CD14-positive monocyte (primary cell): ENCODE results near the gene VCPKMT. TPM values are rescaled to one million over a fixed set of nuclear protein-coding genes. Genes with fewer than 3 reads are reported as not detected.
A peak's percentile ranks its signal among the peaks of the same experiment; 100 is the strongest.

Experiments
- DNase-seq, 3 donors: peaks; one replicate each; pipeline ENCODE4 v3.0.0-alpha.2; 2011 to 2022
- H2AFZ ChIP-seq: 2 replicates; pipeline ENCODE4 v1.6.0; 2012; ENCODE audit warnings: mild to moderate bottlenecking, low read depth, low read length, inconsistent platforms; ENCODE audit not compliant: insufficient read depth, poor library complexity, severe bottlenecking
- H3K27ac ChIP-seq, 2 donors: 1 replicate in 1 of 2; 2 replicates in 1 of 2; pipeline ENCODE4 v1.5.1; 2012 to 2013; ENCODE audit warnings: low read length in 2 of 2, control low read depth in 1 of 2, inconsistent platforms in 1 of 2, low read depth in 1 of 2, mild to moderate bottlenecking in 1 of 2
- H3K27me3 ChIP-seq, 2 donors: one replicate each; pipeline versions ENCODE4 v1.6.0 to v1.6.1; 2011 to 2013; ENCODE audit warnings: low read length in 2 of 2; ENCODE audit not compliant: control insufficient read depth in 2 of 2, insufficient read depth in 2 of 2
- H3K36me3 ChIP-seq, 2 donors: replicated peaks in 1 of 2; 1 replicate in 1 of 2; 2 replicates in 1 of 2; pipeline versions ENCODE4 v1.5.1 to v1.6.1; 2012 to 2013; ENCODE audit warnings: low read length in 2 of 2, control low read depth in 1 of 2, inconsistent platforms in 1 of 2, mild to moderate bottlenecking in 1 of 2; ENCODE audit not compliant: insufficient read depth in 2 of 2, control insufficient read depth in 1 of 2
- H3K4me1 ChIP-seq, 2 donors: 1 replicate in 1 of 2; 2 replicates in 1 of 2; pipeline versions ENCODE4 v1.5.1 to v1.6.1; 2012 to 2013; ENCODE audit warnings: low read length in 2 of 2, control low read depth in 1 of 2, inconsistent platforms in 1 of 2, mild to moderate bottlenecking in 1 of 2, moderate library complexity in 1 of 2; ENCODE audit not compliant: insufficient read depth in 2 of 2, control insufficient read depth in 1 of 2
- H3K4me2 ChIP-seq: replicated peaks from 2 replicates; pipeline ENCODE3; 2012; ENCODE audit warnings: low read length, moderate library complexity, mild to moderate bottlenecking; ENCODE audit not compliant: poor library complexity, severe bottlenecking; ENCODE audit errors: extremely low read depth
- H3K4me3 ChIP-seq, 3 experiments: fragments of 200-600 bp in 1 of 3; sonication (generic) in 1 of 3; replicated peaks in 1 of 3; 1 replicate in 2 of 3; 2 replicates in 1 of 3; pipeline ENCODE4 v1.5.1; 2011 to 2013; ENCODE audit warnings: low read length in 3 of 3, mild to moderate bottlenecking in 3 of 3, control low read depth in 2 of 3, low read depth in 2 of 3, inconsistent platforms in 1 of 3, moderate library complexity in 1 of 3
- H3K79me2 ChIP-seq: 2 replicates; pipeline ENCODE4 v1.6.0; 2012; ENCODE audit warnings: mild to moderate bottlenecking, control low read depth, inconsistent platforms, low read length, moderate library complexity; ENCODE audit not compliant: insufficient read depth
- H3K9ac ChIP-seq: 2 replicates; pipeline ENCODE4 v1.6.0; 2017; ENCODE audit warnings: low read length, mild to moderate bottlenecking; ENCODE audit not compliant: insufficient read depth, poor library complexity, severe bottlenecking
- H3K9me3 ChIP-seq, 2 donors: replicated peaks in 1 of 2; 1 replicate in 1 of 2; 2 replicates in 1 of 2; pipeline versions ENCODE4 v1.5.1 to v1.6.1; 2012 to 2013; ENCODE audit warnings: low read length in 2 of 2, control low read depth in 1 of 2; ENCODE audit not compliant: control insufficient read depth in 1 of 2, insufficient read depth in 1 of 2
- H4K20me1 ChIP-seq: 2 replicates; pipeline ENCODE4 v1.6.0; 2012; ENCODE audit warnings: mild to moderate bottlenecking, low read length, control low read depth, moderate library complexity; ENCODE audit not compliant: insufficient read depth
- H3K27ac Mint-ChIP-seq, 7 donors: one replicate each; pipeline ENCODE4 v1.8.0; 2020; ENCODE audit warnings: mild to moderate bottlenecking in 7 of 7, mixed read lengths in 7 of 7, moderate library complexity in 6 of 7, inconsistent platforms in 2 of 7
- H3K27me3 Mint-ChIP-seq, 3 donors: one replicate each; pipeline ENCODE4 v1.8.0; 2021 to 2022; ENCODE audit warnings: low read depth in 3 of 3, mild to moderate bottlenecking in 3 of 3, mixed read lengths in 3 of 3, moderate library complexity in 3 of 3, inconsistent platforms in 1 of 3
- H3K36me3 Mint-ChIP-seq, 2 donors: one replicate each; pipeline ENCODE4 v1.8.0; 2020; ENCODE audit warnings: mixed read lengths in 2 of 2, inconsistent platforms in 1 of 2, mild to moderate bottlenecking in 1 of 2
- H3K4me1 Mint-ChIP-seq: one replicate; pipeline ENCODE4 v1.8.0; 2020; ENCODE audit warnings: mild to moderate bottlenecking, mixed read lengths
- H3K4me3 Mint-ChIP-seq, 2 donors: one replicate each; pipeline ENCODE4 v1.8.0; 2020; ENCODE audit warnings: mild to moderate bottlenecking in 2 of 2, mixed read lengths in 2 of 2, moderate library complexity in 1 of 2
- H3K9me3 Mint-ChIP-seq, 7 donors: one replicate each; pipeline ENCODE4 v1.8.0; 2020 to 2022; ENCODE audit warnings: mixed read lengths in 7 of 7, mild to moderate bottlenecking in 6 of 7, moderate library complexity in 6 of 7, inconsistent platforms in 2 of 7
- CTCF ChIP-seq: fragments of 200-600 bp; IDR thresholded peaks from one replicate; pipeline ENCODE4 v1.8.0; 2022; ENCODE audit warnings: antibody characterized with exemption, mild to moderate bottlenecking
- WGBS: methylation state at CpG from one replicate; pipeline ENCODE4 v1.1.5; 2013; ENCODE audit warnings: missing lambda C conversion rate; ENCODE audit not compliant: insufficient coverage; 5-methylcytosine and 5-hydroxymethylcytosine counted together
- intact Hi-C, 2 donors: fragments of 100-400 bp; cut with micrococcal nuclease; formaldehyde crosslinking; loops; one replicate each; pipeline versions ENCODE4 v1.15.0 to v1.15.1; 2023
- polyA plus RNA-seq, 3 donors: library from polyadenylated mRNA; depleted of rRNA in 1 of 3; unstranded in 2 of 3; stranded (reverse) in 1 of 3; fragments of 300-500 nt in 2 of 3; fragments of >200 nt in 1 of 3; fragmentation: Illumina TruSeq in 2 of 3; gene quantifications; 1 replicate in 2 of 3; 2 replicates in 1 of 3; pipeline ENCODE4 v1.2.3, GENCODE V29; 2012 to 2021

VCPKMT gene
- polyA plus RNA-seq, 3 donors = 3.4 to 14.2 (median 3.5) TPM

GRCh38 chr14:50067723-50068495 is 48.5 kb downstream of the VCPKMT start:
- H3K79me2 ChIP-seq = no peaks in the 10 kb centered on the region
- no peak overlapping the region for H3K4me3 Mint-ChIP-seq
- H3K36me3 ChIP-seq = no peaks in the 10 kb centered on the region
- no peak overlapping the region for H3K27ac ChIP-seq
- intact Hi-C loops = no loop called here
- no peaks in the 10 kb centered on the region for H4K20me1 ChIP-seq
- H3K27me3 Mint-ChIP-seq = peaks cover 0 to under 1% (median 0%) of the 10 kb centered on the region in 3 donors
- no peak for DNase-seq
- peaks cover 0 to 2% of the 10 kb centered on the region in 2 donors for H3K36me3 Mint-ChIP-seq
- H3K9me3 ChIP-seq = no peaks in the 10 kb centered on the region
- WGBS = 100% methylated on average over 1 of the region's 8 CpGs
- no peak overlapping the region for H3K9ac ChIP-seq
- no peak overlapping the region for H2AFZ ChIP-seq
- H3K4me1 Mint-ChIP-seq = peaks cover 44% of the 10 kb centered on the region
- H3K4me1 ChIP-seq = peaks cover 35 to 46% of the 10 kb centered on the region in 2 donors
- no peaks in the 10 kb centered on the region for H3K9me3 Mint-ChIP-seq
- TF ChIP-seq CTCF = no peak
- H3K27me3 ChIP-seq = no peaks in the 10 kb centered on the region
- H3K4me2 ChIP-seq = no peak overlapping the region
- peak overlapping the region in 4 of 7 donors; percentile 3 to 42 (median 31) for H3K27ac Mint-ChIP-seq
- H3K4me3 ChIP-seq = no peak overlapping the region

- peak overlapping the region; percentile 24 for H2AFZ ChIP-seq
These were observed 50.8 kb downstream of the VCPKMT start for GRCh38 chr14:50065583-50065982.

More at GRCh38 chr14:50065583-50065982, 50.8 kb downstream of the VCPKMT start:
- H3K27me3 ChIP-seq = no peaks in the 10 kb centered on the region
- no peaks in the 10 kb centered on the region for H3K9me3 ChIP-seq
- Mint-ChIP-seq H3K27ac (peak overlapping the region; percentile 92 to 100 (median 97)), H3K27me3 (no peaks in the 10 kb centered on the region), H3K4me1 (peaks cover 57% of the 10 kb centered on the region), H3K4me3 (no peak overlapping the region), H3K9me3 (no peaks in the 10 kb centered on the region), H3K36me3 (peaks cover 2 to 5% of the 10 kb centered on the region in 2 donors)
- H4K20me1 ChIP-seq = no peaks in the 10 kb centered on the region
- H3K79me2 ChIP-seq = no peaks in the 10 kb centered on the region
- H3K4me2 ChIP-seq = peak overlapping the region; percentile 14
- no peaks in the 10 kb centered on the region for H3K36me3 ChIP-seq
- no peak overlapping the region for H3K4me3 ChIP-seq
- H3K27ac ChIP-seq = peak overlapping the region; percentile 57 to 92
- no peak for DNase-seq
- H3K4me1 ChIP-seq = peaks cover 52 to 56% of the 10 kb centered on the region in 2 donors
- no peak for TF ChIP-seq CTCF
- WGBS = no CpG with 5 or more reads among the region's 3 CpGs
- peak overlapping the region; percentile 30 for H3K9ac ChIP-seq
- intact Hi-C loops = loop anchor here in 1 of 2 donors (1.0 kb wide), 1 partner anchor 25 kb away; no protein-coding TSS in a partner anchor
